VCaP (cell line): ENCODE data around the gene NDOR1.

Source experiments
- H3K27ac ChIP-seq: fragments of 450-650 bp; 2 replicates; pipeline ENCODE4 v1.5.1; 2017
- TF ChIP-seq, protein P1 (sequence below): fragments of 450-650 bp; conservative IDR thresholded peaks from 2 replicates; pipeline ENCODE4 v1.5.1; 2017; ENCODE audit warnings: mild to moderate bottlenecking, moderate library complexity

The NDOR1 gene

DNA sequence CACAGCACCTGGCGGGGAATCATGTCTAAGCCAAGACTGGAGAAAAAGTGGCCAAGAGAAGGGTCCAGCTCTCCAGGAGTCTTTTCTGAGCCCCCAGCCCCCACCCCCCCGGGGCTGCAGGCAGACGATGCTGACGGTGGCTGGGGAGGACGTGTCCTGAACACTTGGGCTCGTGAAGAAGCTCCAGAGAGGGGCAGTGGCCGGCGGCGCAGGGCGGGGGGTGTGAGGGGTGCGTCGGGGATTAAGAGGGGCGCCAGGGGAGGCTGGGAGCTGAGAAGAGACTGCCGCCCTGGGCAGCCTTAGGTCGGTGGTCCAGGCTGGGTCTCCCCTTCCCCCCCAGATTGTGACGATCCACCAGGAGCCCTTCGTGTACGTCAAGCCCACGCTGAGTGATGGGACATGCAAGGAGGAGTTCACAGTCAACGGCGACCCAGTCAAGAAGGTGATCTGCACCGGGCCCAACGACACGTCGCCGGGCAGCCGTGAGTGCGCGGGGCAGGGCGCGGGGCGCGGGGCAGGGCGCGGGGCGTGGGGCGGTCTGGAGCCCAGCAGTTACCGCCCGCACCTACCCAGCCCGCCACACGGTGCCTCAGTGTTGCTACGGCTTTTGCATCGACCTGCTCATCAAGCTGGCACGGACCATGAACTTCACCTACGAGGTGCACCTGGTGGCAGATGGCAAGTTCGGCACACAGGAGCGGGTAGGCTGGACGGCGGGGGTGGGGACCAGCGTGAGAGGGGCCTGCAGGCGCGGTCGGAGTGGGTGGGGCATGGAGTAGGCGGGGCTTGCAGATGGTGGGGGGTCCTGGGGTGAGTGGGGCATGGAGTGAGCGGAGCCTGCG, 44.6 kb upstream of the NDOR1 start:
- H3K27ac ChIP-seq = no peak overlapping the region
- TF ChIP-seq, protein P1, sequence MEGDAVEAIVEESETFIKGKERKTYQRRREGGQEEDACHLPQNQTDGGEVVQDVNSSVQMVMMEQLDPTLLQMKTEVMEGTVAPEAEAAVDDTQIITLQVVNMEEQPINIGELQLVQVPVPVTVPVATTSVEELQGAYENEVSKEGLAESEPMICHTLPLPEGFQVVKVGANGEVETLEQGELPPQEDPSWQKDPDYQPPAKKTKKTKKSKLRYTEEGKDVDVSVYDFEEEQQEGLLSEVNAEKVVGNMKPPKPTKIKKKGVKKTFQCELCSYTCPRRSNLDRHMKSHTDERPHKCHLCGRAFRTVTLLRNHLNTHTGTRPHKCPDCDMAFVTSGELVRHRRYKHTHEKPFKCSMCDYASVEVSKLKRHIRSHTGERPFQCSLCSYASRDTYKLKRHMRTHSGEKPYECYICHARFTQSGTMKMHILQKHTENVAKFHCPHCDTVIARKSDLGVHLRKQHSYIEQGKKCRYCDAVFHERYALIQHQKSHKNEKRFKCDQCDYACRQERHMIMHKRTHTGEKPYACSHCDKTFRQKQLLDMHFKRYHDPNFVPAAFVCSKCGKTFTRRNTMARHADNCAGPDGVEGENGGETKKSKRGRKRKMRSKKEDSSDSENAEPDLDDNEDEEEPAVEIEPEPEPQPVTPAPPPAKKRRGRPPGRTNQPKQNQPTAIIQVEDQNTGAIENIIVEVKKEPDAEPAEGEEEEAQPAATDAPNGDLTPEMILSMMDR = no peak

DNA sequence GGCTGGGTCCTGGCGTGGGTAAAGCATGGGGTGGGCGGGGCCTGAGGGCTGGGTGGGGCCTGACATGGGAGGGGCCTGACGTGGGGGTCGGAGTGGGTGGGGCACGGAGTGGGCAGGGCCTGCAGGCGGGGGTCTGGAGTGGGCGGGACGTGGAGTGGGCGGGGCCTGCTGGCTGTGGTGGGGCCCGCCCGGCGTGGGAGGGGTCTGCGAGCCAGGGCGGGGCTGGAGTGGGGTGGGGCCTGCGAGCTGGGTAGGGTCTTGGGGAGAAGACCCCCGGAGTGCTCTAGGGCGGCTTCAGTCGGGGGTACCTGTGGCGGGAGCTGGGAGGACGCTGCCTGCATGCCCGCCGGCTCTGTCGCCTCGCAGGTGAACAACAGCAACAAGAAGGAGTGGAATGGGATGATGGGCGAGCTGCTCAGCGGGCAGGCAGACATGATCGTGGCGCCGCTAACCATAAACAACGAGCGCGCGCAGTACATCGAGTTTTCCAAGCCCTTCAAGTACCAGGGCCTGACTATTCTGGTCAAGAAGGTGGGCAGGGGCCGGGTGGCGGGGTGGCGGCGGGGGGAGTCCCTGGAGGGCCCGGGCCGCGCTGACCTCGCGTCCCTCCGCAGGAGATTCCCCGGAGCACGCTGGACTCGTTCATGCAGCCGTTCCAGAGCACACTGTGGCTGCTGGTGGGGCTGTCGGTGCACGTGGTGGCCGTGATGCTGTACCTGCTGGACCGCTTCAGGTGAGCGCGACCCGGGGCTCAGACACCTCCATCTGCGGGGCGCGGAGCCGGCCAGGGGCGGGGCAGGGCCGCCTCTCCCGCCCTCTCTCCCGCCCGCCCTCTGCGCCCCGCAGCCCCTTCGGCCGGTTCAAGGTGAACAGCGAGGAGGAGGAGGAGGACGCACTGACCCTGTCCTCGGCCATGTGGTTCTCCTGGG, 43.7 kb upstream of the NDOR1 start:
- H3K27ac ChIP-seq = no peak overlapping the region
- TF ChIP-seq, protein P1 = no peak

DNA sequence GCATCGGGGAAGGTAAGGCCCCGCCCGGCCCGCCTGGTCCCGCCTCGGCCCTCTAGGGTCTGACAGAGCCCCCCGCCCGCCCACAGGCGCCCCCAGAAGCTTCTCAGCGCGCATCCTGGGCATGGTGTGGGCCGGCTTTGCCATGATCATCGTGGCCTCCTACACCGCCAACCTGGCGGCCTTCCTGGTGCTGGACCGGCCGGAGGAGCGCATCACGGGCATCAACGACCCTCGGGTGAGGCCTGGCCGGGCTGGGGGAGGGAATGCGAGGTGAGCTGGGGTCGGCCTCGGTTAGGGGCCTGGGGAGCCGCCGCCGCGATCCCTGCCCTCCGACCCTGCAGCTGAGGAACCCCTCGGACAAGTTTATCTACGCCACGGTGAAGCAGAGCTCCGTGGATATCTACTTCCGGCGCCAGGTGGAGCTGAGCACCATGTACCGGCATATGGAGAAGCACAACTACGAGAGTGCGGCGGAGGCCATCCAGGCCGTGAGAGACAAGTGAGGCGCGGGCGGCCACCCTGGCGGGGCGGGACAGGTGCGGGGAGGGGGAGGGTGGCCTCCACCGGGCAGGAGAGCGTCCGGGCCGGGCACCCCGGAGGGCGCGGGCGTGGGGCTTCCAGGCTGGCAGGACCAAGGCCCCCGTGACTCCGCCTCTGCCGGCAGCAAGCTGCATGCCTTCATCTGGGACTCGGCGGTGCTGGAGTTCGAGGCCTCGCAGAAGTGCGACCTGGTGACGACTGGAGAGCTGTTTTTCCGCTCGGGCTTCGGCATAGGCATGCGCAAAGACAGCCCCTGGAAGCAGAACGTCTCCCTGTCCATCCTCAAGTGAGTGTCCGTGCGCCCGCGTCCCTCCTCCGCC, 42.8 kb upstream of the NDOR1 start:
- TF ChIP-seq, protein P1 = no peak
- H3K27ac ChIP-seq = no peak overlapping the region

DNA sequence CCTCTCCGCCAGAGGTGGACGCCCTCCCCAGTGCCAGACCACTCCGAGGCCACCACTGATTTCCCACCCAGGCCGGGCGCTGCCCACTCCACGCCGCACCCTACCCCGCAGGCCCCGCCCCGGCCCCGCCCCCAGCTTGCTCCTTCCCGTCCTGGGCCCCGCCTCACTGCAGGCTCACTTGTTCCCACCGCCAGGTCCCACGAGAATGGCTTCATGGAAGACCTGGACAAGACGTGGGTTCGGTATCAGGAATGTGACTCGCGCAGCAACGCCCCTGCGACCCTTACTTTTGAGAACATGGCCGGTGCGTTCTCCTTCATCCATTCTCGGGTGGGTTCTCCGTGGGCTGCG, 42.2 kb upstream of the NDOR1 start:
- TF ChIP-seq, protein P1 = no peak
- H3K27ac ChIP-seq = no peak overlapping the region

DNA sequence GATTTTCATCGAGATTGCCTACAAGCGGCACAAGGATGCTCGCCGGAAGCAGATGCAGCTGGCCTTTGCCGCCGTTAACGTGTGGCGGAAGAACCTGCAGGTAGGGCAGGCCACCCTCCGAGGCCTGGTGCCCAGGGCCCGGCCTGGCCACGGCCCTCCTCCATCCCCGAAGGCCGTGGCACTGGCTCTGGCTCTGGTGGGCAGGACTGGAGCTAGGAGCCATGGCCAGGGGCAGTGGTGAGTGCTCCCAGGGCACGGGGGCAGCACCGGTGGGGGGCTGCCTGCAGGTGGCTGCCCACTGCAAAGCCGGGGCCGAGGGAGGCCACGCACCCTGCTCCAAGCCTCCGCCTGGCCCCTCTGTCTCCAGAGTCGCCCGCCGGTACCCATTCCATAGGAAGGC, 41.7 kb upstream of the NDOR1 start:
- H3K27ac ChIP-seq = no peak overlapping the region
- TF ChIP-seq, protein P1 = no peak

DNA sequence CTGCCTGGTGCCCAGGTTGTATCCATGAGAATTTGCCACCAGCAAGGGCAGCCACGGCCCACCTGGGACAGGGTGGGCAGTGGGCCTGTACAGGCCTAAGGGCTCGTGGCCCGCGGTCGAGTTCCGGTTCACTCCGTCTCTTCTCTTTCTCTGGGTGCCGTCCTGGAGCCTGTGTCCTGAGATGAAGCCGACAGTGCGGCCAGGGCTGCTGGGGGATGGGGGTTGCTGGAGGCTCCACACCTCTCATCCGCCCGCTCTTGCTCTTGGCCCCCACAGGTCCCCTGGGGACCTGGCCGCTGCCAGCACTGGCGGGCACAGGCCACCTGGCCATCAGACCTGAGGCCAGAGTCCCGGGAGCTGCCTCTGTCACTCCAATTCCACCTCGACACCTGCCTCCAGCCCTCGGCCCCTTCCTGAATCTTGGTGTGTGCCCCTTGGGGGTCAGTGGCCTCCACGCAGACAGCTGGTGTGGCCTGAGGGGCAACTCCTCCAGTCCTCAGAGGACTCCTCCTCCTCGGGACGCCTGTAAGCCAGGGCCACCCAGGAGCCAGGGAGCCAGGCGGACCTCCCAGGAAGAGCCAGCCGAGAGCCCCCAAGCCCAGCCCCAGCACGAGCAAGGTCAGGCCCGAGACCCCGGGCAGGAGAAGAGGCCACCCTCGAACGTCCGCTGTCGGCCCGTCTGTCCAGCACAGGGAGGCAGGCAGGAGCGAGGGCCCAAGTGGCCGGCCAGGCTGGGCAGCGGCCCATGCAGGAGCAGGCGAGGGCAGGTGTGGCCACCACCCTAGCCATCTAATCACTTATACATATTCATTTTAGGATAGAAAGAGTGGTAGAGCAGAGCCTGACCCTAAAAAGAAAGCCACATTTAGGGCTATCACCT, 40.9 kb upstream of the NDOR1 start:
- TF ChIP-seq, protein P1 = no peak
- no peak overlapping the region for H3K27ac ChIP-seq
